Measurements from ENCODE around the gene SLC5A2. TPM values are rescaled to one million over a fixed set of nuclear protein-coding genes. Genes with fewer than 3 reads are reported as not detected.

Gene SLC5A2
- polyA plus RNA-seq, 3 donors = 0.04 TPM; not detected in 2

- 100% methylated on average over 1 of the region's 3 CpGs for WGBS (ENCODE audit: insufficient coverage)
- no peaks in the 10 kb centered on the region for H4K20me1 ChIP-seq (ENCODE audit: insufficient read depth, low read length)
- peaks cover 0 to 5% of the 10 kb centered on the region in 2 donors for H3K9me3 ChIP-seq (replicated peaks in 1 of 2; ENCODE audit: control insufficient read depth in 1 of 2, insufficient read depth in 1 of 2, low read length in 2 of 2)
- H2AFZ ChIP-seq (ENCODE audit: insufficient read depth, low read depth, low read length, poor library complexity, severe bottlenecking) = no peak overlapping the region
- H3K36me3 ChIP-seq (replicated peaks in 1 of 2; ENCODE audit: control insufficient read depth in 1 of 2, insufficient read depth in 2 of 2, low read length in 2 of 2) = peaks cover 8 to 20% of the 10 kb centered on the region in 2 donors
- H3K36me3 Mint-ChIP-seq = peaks cover 19 to 23% of the 10 kb centered on the region in 2 donors
- no peak for TF ChIP-seq CTCF (IDR thresholded peaks at IDR 0.05)
- intact Hi-C loops (cut with micrococcal nuclease) = no loop called here
- H3K27ac ChIP-seq (ENCODE audit: low read depth in 1 of 2, low read length in 2 of 2) = no peak overlapping the region
- H3K9ac ChIP-seq (ENCODE audit: insufficient read depth, low read length, poor library complexity, severe bottlenecking) = no peak overlapping the region
- no peak overlapping the region for H3K27ac Mint-ChIP-seq
- no peak overlapping the region for H3K4me2 ChIP-seq (replicated peaks; ENCODE audit: extremely low read depth, low read length, poor library complexity, severe bottlenecking)
- peaks cover 5 to 15% (median 7%) of the 10 kb centered on the region in 7 donors for H3K9me3 Mint-ChIP-seq
- H3K4me3 Mint-ChIP-seq = no peak overlapping the region
- no peak for DNase-seq
- peaks cover 3 to 41% (median 31%) of the 10 kb centered on the region in 3 donors for H3K27me3 Mint-ChIP-seq (ENCODE audit: low read depth in 3 of 3)
- H3K27me3 ChIP-seq (ENCODE audit: control insufficient read depth in 2 of 2, insufficient read depth in 2 of 2, low read length in 2 of 2) = peaks cover 0 to 21% of the 10 kb centered on the region in 2 donors
- peaks cover 30% of the 10 kb centered on the region for H3K4me1 Mint-ChIP-seq
- no peak overlapping the region for H3K4me3 ChIP-seq (replicated peaks in 1 of 3; ENCODE audit: low read depth in 2 of 3, low read length in 3 of 3)
- no peaks in the 10 kb centered on the region for H3K79me2 ChIP-seq (ENCODE audit: insufficient read depth, low read length)
- peaks cover 8 to 13% of the 10 kb centered on the region in 2 donors for H3K4me1 ChIP-seq (ENCODE audit: control insufficient read depth in 1 of 2, insufficient read depth in 2 of 2, low read length in 2 of 2)
Measured at GRCh38 chr16:31470615-31471014, 12.3 kb upstream of the SLC5A2 start.

- Histone ChIP-seq H3K27ac (ENCODE audit: low read depth in 1 of 2, low read length in 2 of 2) (no peak overlapping the region), H4K20me1 (ENCODE audit: insufficient read depth, low read length) (no peaks in the 10 kb centered on the region), H3K79me2 (ENCODE audit: insufficient read depth, low read length) (no peaks in the 10 kb centered on the region), H2AFZ (ENCODE audit: insufficient read depth, low read depth, low read length, poor library complexity, severe bottlenecking) (no peak overlapping the region), H3K27me3 (ENCODE audit: control insufficient read depth in 2 of 2, insufficient read depth in 2 of 2, low read length in 2 of 2) (peaks cover 0 to 25% of the 10 kb centered on the region in 2 donors), H3K4me3 (replicated peaks in 1 of 3; ENCODE audit: low read depth in 2 of 3, low read length in 3 of 3) (peak overlapping the region in 1 of 3 experiments; percentile 42), H3K9ac (ENCODE audit: insufficient read depth, low read length, poor library complexity, severe bottlenecking) (no peak overlapping the region), H3K4me2 (replicated peaks; ENCODE audit: extremely low read depth, low read length, poor library complexity, severe bottlenecking) (peak overlapping the region; percentile 74), H3K9me3 (replicated peaks in 1 of 2; ENCODE audit: control insufficient read depth in 1 of 2, insufficient read depth in 1 of 2, low read length in 2 of 2) (peaks cover 0 to 5% of the 10 kb centered on the region in 2 donors), H3K4me1 (ENCODE audit: control insufficient read depth in 1 of 2, insufficient read depth in 2 of 2, low read length in 2 of 2) (peaks cover 14 to 21% of the 10 kb centered on the region in 2 donors), H3K36me3 (replicated peaks in 1 of 2; ENCODE audit: control insufficient read depth in 1 of 2, insufficient read depth in 2 of 2, low read length in 2 of 2) (peaks cover 2 to 13% of the 10 kb centered on the region in 2 donors)
- peaks cover 3 to 47% (median 33%) of the 10 kb centered on the region in 3 donors for H3K27me3 Mint-ChIP-seq (ENCODE audit: low read depth in 3 of 3)
- H3K36me3 Mint-ChIP-seq = peaks cover 14 to 16% of the 10 kb centered on the region in 2 donors
- H3K4me1 Mint-ChIP-seq = peaks cover 31% of the 10 kb centered on the region
- H3K9me3 Mint-ChIP-seq = peaks cover 5 to 15% (median 7%) of the 10 kb centered on the region in 7 donors
- no peak overlapping the region for H3K27ac Mint-ChIP-seq
- no peak for TF ChIP-seq CTCF (IDR thresholded peaks at IDR 0.05)
- WGBS (ENCODE audit: insufficient coverage) = 51% methylated on average over 10 of the region's 15 CpGs
- intact Hi-C loops (cut with micrococcal nuclease) = no loop called here
- peak overlapping the region; percentile 30 to 41 for H3K4me3 Mint-ChIP-seq
- DNase-seq = no peak
Measured at GRCh38 chr16:31471241-31471874, 11.6 kb upstream of the SLC5A2 start.

Data from CD14-positive monocyte (primary cell).